RWPE2 (cell line): ENCODE measurements around the gene MEF2C.

Source experiments
- ATAC-seq: fragments of 200-7000 bp; cut with Tn5 transposase; 3 replicates; pipeline ENCODE4 v1.9.1; 2021; ENCODE audit warnings: low read depth
- DNase-seq: peaks from one replicate; pipeline ENCODE4 v3.0.0-alpha.2; 2020; ENCODE audit warnings: low spot score
- H3K27ac ChIP-seq: fragments of 450-650 bp; 2 replicates; pipeline ENCODE4 v1.5.1; 2017; ENCODE audit warnings: mild to moderate bottlenecking; ENCODE audit not compliant: poor library complexity, severe bottlenecking
- H3K27me3 ChIP-seq: fragments of 250-450 bp; sonication (Bioruptor Pico); 2 replicates; pipeline ENCODE4 v1.5.1; 2021; ENCODE audit warnings: mild to moderate bottlenecking, moderate library complexity; ENCODE audit not compliant: insufficient read depth, poor library complexity, severe bottlenecking
- H3K36me3 ChIP-seq: fragments of 250-450 bp; sonication (Bioruptor Pico); 2 replicates; pipeline ENCODE4 v1.5.1; 2020; ENCODE audit warnings: low read depth, mild to moderate bottlenecking, moderate library complexity
- H3K4me1 ChIP-seq: fragments of 250-450 bp; sonication (Bioruptor Pico); 2 replicates; pipeline ENCODE4 v1.5.1; 2021; ENCODE audit warnings: mild to moderate bottlenecking, moderate library complexity; ENCODE audit not compliant: insufficient read depth, poor library complexity, severe bottlenecking
- H3K4me3 ChIP-seq: fragments of 250-450 bp; sonication (Bioruptor Pico); 2 replicates; pipeline ENCODE4 v1.5.1; 2021; ENCODE audit warnings: mild to moderate bottlenecking, moderate library complexity; ENCODE audit not compliant: severe bottlenecking
- H3K9me3 ChIP-seq: fragments of 250-450 bp; sonication (Bioruptor Pico); 2 replicates; pipeline ENCODE4 v1.5.1; 2021; ENCODE audit warnings: mild to moderate bottlenecking, moderate library complexity; ENCODE audit not compliant: severe bottlenecking
- TF ChIP-seq, protein P1 (sequence below): fragments of 450-650 bp; IDR thresholded peaks from one replicate; pipeline ENCODE4 v1.5.1; 2017; ENCODE audit warnings: mild to moderate bottlenecking, moderate library complexity; ENCODE audit not compliant: poor library complexity, severe bottlenecking

Gene MEF2C

DNA sequence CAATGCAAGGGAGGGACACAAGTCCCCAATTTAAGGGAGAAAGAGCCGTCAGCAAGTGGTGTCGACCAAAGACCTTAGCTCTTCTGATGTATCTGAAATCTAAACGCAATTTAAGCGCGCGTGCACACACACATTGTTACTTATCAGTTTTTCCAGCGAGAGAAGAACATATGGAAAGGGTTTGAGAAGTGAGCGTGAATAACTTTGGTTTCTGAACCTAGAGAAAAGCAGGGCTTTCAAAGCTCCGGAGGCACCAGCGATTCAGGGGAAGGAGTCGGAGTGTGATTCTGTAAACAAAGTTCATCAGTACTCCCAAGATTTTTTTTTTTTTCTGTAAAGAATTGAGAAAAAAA is 191.8 kb downstream of the MEF2C start:
- Histone ChIP-seq H3K27ac (no peak overlapping the region), H3K4me3 (no peak overlapping the region), H3K36me3 (no peaks in the 10 kb centered on the region), H3K27me3 (peaks cover 100% of the 10 kb centered on the region), H3K9me3 (no peaks in the 10 kb centered on the region), H3K4me1 (no peaks in the 10 kb centered on the region)
- TF ChIP-seq, protein P1, sequence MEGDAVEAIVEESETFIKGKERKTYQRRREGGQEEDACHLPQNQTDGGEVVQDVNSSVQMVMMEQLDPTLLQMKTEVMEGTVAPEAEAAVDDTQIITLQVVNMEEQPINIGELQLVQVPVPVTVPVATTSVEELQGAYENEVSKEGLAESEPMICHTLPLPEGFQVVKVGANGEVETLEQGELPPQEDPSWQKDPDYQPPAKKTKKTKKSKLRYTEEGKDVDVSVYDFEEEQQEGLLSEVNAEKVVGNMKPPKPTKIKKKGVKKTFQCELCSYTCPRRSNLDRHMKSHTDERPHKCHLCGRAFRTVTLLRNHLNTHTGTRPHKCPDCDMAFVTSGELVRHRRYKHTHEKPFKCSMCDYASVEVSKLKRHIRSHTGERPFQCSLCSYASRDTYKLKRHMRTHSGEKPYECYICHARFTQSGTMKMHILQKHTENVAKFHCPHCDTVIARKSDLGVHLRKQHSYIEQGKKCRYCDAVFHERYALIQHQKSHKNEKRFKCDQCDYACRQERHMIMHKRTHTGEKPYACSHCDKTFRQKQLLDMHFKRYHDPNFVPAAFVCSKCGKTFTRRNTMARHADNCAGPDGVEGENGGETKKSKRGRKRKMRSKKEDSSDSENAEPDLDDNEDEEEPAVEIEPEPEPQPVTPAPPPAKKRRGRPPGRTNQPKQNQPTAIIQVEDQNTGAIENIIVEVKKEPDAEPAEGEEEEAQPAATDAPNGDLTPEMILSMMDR = peak; percentile 86
- no peak for DNase-seq
- no peak for ATAC-seq

GRCh38 chr5:88690409-88691229 is 192.4 kb downstream of the MEF2C start:
- peak; percentile 77 for ATAC-seq
- Histone ChIP-seq H3K9me3 (no peaks in the 10 kb centered on the region), H3K36me3 (no peaks in the 10 kb centered on the region), H3K4me1 (no peaks in the 10 kb centered on the region), H3K4me3 (no peak overlapping the region), H3K27ac (no peak overlapping the region), H3K27me3 (peaks cover 100% of the 10 kb centered on the region)
- DNase-seq = no peak
- TF ChIP-seq, protein P1 = peak; percentile 99

DNA sequence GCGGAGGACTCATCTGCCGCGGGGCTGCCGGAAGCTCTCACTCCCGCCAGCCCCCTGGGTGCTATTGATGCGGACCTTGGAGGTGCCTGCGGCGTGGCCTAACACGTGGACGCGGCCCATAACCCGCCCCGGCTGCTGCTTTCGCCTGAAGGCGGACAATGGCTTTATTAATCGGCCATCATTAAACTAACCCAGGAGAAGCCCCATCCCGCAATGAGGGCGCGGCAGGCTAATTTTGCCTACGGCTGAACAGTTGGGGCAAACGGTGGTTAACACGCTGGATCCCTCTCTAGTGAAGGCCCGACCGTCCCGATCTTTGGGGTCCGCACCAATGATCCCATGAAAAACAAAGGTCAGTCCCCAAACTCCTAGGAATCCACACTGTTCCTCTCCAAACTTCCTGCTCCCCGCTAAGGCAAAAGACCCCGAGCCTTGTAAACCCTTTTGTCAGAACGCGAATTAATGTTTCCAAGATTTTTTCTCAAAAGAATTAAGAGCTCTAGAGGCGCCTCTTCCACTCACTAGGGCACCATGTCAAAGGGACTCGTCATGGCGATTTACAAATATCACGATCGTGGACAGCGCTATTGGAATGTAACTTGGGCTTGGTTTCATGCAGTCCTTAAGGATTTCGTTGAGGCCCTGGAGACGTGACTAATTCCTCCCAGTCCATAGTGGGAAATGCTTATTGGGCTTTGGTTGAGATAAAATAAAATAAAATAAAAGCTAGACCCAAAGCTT is 193.1 kb downstream of the MEF2C start:
- Histone ChIP-seq H3K9me3 (no peaks in the 10 kb centered on the region), H3K4me3 (no peak overlapping the region), H3K27me3 (peaks cover 100% of the 10 kb centered on the region), H3K4me1 (no peaks in the 10 kb centered on the region), H3K27ac (no peak overlapping the region), H3K36me3 (no peaks in the 10 kb centered on the region)
- no peak for ATAC-seq
- TF ChIP-seq, protein P1 = no peak
- DNase-seq = no peak

GRCh38 chr5:88688984-88689667 is 193.9 kb downstream of the MEF2C start:
- Histone ChIP-seq H3K9me3 (no peaks in the 10 kb centered on the region), H3K4me1 (no peaks in the 10 kb centered on the region), H3K4me3 (no peak overlapping the region), H3K27ac (no peak overlapping the region), H3K27me3 (peaks cover 100% of the 10 kb centered on the region), H3K36me3 (no peaks in the 10 kb centered on the region)
- ATAC-seq = no peak
- DNase-seq = no peak
- TF ChIP-seq, protein P1 = no peak
